Erythroblast (primary cell): ENCODE data around the gene NEU3.
"Not testable (repeated sequence)": the region's sequence is repeated elsewhere in the genome, so short reads cannot be mapped to it uniquely, and the experiment has no call there.

Experiments
- DNase-seq, 2 experiments: peaks; one replicate each; lab custom pipeline; 2025; lab: John Stamatoyannopoulos, UW
- GATA1 ChIP-seq: IDR thresholded peaks from 2 replicates; pipeline ENCODE4 v1.6.1; 2011; ENCODE audit warnings: low read depth, mild to moderate bottlenecking, control low read depth, low read length, moderate library complexity
- POLR2A ChIP-seq: IDR thresholded peaks from 2 replicates; pipeline ENCODE4 v1.6.1; 2011; ENCODE audit warnings: mild to moderate bottlenecking, low read length

The NEU3 gene

DNA sequence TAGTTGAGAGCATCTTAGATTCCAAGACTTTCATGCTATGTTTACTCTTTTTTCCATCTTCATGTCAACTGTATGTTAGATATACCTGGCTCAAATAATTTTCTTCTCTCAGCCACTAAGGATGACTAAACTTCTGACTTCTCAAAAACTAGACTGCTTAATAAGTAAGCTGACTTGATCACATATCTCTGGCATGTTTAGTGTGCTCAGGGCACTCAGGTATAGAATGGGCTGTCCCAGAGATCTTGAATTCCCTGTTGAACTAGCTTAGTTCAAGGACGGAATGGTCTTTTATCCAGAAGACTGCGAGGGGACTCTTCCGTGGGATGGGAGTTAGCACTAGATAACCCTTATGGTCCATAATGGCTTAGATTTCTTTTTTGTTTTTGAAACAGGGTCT, 13.0 kb downstream of the NEU3 start:
- no peak for TF ChIP-seq GATA1
- TF ChIP-seq POLR2A, result no peak
- no peak for DNase-seq

DNA sequence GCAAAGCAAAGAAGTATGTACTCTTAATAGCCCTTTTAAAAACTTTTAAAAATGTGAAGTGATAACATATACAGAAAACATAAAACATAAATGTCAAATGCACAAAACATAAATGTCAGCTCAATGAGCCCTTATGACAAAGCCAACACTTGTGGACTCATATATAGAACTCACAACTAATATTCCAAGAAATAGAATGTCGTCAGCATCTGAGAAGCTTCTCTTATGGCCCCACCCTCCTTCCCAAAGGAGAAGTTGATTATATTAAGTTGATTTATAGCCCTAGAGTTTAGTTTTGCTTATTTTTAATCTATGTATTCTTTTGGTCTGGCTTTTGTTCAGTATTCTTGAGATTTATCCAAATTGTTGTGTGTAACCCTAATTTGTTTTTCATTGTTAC, 13.8 kb downstream of the NEU3 start:
- TF ChIP-seq GATA1 (no peak), POLR2A (no peak)
- no peak for DNase-seq

DNA sequence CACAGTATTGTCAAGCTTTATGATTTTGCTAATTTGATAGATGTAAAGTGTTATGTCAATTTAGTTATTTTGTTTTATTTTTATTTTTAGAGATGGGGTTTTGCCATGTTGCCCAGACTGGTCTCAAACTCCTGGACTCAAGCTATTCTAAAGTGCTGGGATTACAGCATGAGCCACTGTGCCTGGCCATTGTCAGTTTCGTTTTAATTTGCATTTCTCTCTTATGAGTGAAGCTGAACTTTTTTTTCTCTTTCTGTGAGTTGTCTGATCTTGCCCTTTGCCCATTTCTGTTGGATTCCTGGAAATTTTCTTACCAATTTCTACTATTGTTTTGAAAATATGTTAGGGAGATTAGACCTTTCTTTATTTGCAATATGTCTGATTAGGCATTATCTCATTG, 15.5 kb downstream of the NEU3 start:
- DNase-seq, result no peak
- TF ChIP-seq POLR2A (no peak), GATA1 (no peak)

- DNase-seq, result no peak
- TF ChIP-seq POLR2A (no peak), GATA1 (no peak)
Observed at GRCh38 chr11:75011357-75011756, 22.6 kb downstream of the NEU3 start.

DNA sequence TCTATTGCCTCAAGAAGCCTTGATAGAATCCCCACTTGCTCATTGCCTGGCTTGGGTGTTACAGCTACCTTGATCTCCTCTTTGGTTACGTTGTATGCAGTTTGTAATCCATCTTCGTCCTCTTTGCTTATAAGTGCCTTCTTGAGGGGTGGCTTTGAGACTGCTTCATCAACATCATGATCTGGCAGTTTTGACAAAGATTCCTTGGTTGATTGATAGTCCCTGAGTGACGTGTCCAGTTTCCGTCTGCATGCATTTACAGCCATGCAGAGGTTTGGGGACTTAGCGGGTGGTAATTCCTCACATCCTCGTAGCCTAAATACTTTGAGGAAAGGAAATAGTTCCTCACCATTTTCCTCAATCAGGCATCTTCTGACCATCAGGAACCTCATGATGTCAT, 23.1 kb downstream of the NEU3 start:
- TF ChIP-seq GATA1 (no peak), POLR2A (no peak)

GRCh38 chr11:75013051-75013450, 24.3 kb downstream of the NEU3 start:
- DNase-seq, result peak; percentile 42 to 68
- no peak for TF ChIP-seq GATA1
- no peak for TF ChIP-seq POLR2A

More for the DNA sequence above, 23.1 kb downstream of the NEU3 start:
- no peak for DNase-seq

DNA sequence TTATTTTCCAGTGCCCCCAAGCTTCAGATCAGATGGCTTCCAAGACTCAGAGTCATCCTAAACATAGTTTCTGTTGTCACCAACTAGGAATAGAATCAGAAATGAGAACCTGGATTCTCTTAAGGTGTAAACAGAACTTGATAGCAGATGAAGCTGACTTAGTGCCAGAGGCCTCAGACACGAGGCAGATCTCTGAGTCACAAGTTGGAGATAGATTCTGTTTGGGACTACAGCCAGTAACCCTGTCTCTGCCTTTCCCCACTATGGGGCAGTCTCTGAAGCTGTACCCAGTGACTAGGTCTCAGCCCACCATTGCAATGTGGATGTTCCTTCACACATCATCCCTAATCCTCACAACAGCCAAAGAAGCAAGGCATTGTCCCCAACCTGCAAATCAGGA, 25.4 kb downstream of the NEU3 start:
- peak; percentile 32 to 69 for DNase-seq

GRCh38 chr11:75019200-75019599, 30.5 kb downstream of the NEU3 start:
- not testable (repeated sequence) for DNase-seq

More for the DNA sequence above, 25.4 kb downstream of the NEU3 start:
- TF ChIP-seq GATA1 (no peak), POLR2A (no peak)

DNA sequence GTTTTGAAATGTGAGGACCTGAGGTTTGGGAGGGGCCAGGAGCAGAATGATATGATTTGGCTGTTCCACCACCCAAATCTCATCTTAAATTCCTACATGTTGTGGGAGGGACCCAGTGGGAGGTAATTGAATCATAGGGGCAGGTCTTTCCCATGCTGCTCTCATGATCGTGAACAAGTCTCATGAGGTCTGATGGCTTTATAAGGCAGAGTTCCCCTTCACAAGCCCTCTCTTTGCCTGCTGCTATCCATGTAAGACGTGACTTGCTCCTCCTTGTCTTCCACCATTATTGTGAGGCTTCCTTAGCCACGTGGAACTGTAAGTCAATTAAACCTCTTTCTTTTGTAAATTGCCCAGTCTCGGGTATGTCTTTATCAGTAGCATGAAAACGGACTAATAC, 31.6 kb downstream of the NEU3 start:
- DNase-seq, result not testable (repeated sequence)

- no peak for DNase-seq
- TF ChIP-seq POLR2A (no peak), GATA1 (no peak)
Observed at GRCh38 chr11:75022296-75022695, 33.6 kb downstream of the NEU3 start.

GRCh38 chr11:75022759-75023396, 34.1 kb downstream of the NEU3 start:
- DNase-seq, result peak; percentile 89 to 94

GRCh38 chr11:75023446-75024067, 34.8 kb downstream of the NEU3 start:
- TF ChIP-seq GATA1 (no peak), POLR2A (no peak)
- DNase-seq, result no peak

More at GRCh38 chr11:75022759-75023396, 34.1 kb downstream of the NEU3 start:
- TF ChIP-seq GATA1 (no peak), POLR2A (no peak)

DNA sequence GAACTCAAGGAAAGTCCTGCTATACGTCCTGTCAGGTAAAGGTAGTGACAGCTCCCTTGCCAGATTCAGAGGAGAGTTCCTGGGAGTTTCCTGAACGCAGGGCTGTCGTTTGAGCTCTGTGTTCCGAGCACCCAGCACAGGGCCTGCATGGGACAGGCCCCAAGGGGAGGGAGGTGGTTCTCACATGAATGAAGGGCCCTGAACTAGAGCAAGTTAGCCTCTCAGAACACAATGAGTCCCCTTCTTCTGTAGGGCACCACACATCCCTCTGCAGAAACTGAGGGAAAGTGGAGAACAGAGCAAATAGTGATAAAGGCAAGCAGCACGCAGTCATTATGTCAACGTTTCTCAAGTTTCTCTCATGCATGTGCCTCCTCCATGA, 35.3 kb downstream of the NEU3 start:
- TF ChIP-seq POLR2A (no peak), GATA1 (no peak)
- no peak for DNase-seq

DNA sequence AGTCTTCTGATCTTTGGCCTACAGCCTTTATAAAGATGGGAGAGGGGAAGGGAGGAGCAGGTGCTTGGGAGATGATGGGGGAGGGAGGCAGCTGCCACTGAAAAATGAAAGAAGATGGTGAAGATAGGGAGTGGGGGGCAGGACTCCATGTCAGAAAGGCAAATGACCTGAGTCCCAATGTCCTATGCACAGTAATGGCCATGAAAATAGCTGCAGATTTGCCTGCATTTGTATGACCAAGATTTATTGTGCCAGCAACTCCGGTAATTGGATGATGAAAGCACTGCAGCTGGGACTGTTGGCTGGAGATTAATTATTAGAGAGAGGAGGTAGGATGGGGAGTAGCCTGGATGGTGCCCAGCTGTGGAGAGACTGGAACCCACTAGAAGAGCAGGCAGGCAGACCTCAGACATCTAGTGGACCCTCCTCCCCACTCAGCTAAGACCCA, 36.1 kb downstream of the NEU3 start:
- no peak for DNase-seq
- TF ChIP-seq POLR2A (no peak), GATA1 (no peak)

- TF ChIP-seq POLR2A (no peak), GATA1 (no peak)
- DNase-seq, result no peak
Observed at GRCh38 chr11:75025561-75025960, 36.8 kb downstream of the NEU3 start.
